Lung (tissue), 12 donors: Measurements from ENCODE around the gene C5AR1. TPM values are rescaled to one million over a fixed set of nuclear protein-coding genes. Genes with fewer than 3 reads are reported as not detected.

ENCODE experiments used
- ATAC-seq: fragments of 200-7000 bp; cut with Tn5 transposase; one replicate; pipeline ENCODE4 v1.9.1; 2020; ENCODE audit warnings: moderate number of reproducible peaks; ENCODE audit not compliant: insufficient read depth, low FRiP score
- DNase-seq, 3 donors: peaks; one replicate each; pipeline ENCODE4 v3.0.0-alpha.2; 2013 to 2017
- H3K27ac ChIP-seq, 2 donors: one replicate each; pipeline ENCODE4 v1.5.1; 2013; ENCODE audit warnings: mild to moderate bottlenecking in 2 of 2, moderate library complexity in 2 of 2, control low read depth in 1 of 2, inconsistent platforms in 1 of 2, low read depth in 1 of 2, low read length in 1 of 2
- H3K27me3 ChIP-seq, 3 donors: one replicate each; pipeline ENCODE4 v1.5.1; 2013; ENCODE audit warnings: low read length in 2 of 3; ENCODE audit not compliant: control insufficient read depth in 3 of 3, insufficient read depth in 3 of 3
- H3K36me3 ChIP-seq, 4 donors: one replicate each; pipeline ENCODE4 v1.5.1; 2013; ENCODE audit warnings: low read length in 4 of 4, mild to moderate bottlenecking in 1 of 4, moderate library complexity in 1 of 4; ENCODE audit not compliant: control insufficient read depth in 4 of 4, insufficient read depth in 4 of 4
- H3K4me1 ChIP-seq, 5 donors: one replicate each; pipeline ENCODE4 v1.5.1; 2013; ENCODE audit warnings: low read length in 5 of 5, mild to moderate bottlenecking in 2 of 5, moderate library complexity in 1 of 5; ENCODE audit not compliant: control insufficient read depth in 5 of 5, insufficient read depth in 5 of 5
- H3K4me3 ChIP-seq: one replicate; pipeline ENCODE4 v1.5.1; 2013; ENCODE audit warnings: mild to moderate bottlenecking, control low read depth, moderate library complexity
- H3K9ac ChIP-seq, 2 donors: one replicate each; pipeline ENCODE4 v1.5.1; 2013; ENCODE audit warnings: low read length in 2 of 2, control low read depth in 1 of 2; ENCODE audit not compliant: insufficient read depth in 1 of 2
- H3K9me3 ChIP-seq, 4 donors: one replicate each; pipeline ENCODE4 v1.5.1; 2013; ENCODE audit warnings: low read length in 3 of 4, mild to moderate bottlenecking in 1 of 4, moderate library complexity in 1 of 4; ENCODE audit not compliant: control insufficient read depth in 4 of 4, insufficient read depth in 3 of 4
- WGBS, 2 donors: extraction: QIAGEN DNeasy Blood & Tissue Kit; methylation state at CpG; one replicate each; pipeline ENCODE4 v1.1.7; 2013; 5-methylcytosine and 5-hydroxymethylcytosine counted together
- polyA plus RNA-seq, 2 donors: library from polyadenylated mRNA; stranded (reverse); fragments of 200-250 nt; gene quantifications; one replicate each; pipeline ENCODE4 v1.2.1, GENCODE V29; 2013
- total RNA-seq, 2 donors: library from RNA; depleted of rRNA in 1 of 2; stranded (reverse); fragments of >200 nt in 1 of 2; gene quantifications; one replicate each; pipeline ENCODE4 v1.2.1, GENCODE V29; 2014 to 2021
- TF ChIP-seq, protein P1 (sequence below): IDR thresholded peaks from 2 replicates; pipeline ENCODE4 v1.5.1; 2012; ENCODE audit warnings: mild to moderate bottlenecking; ENCODE audit errors: control extremely low read depth, extremely low read depth
- donor health status: control.
- donor health status: control.
- donor health status: Bipolar disorder and iron deficiency.
- donor health status: healthy.
- donor health status: DM: yes; HTN: yes; CAD: no.

The C5AR1 gene
- total and polyA plus RNA-seq, 4 donors, result 9.4 to 156 (median 45.4) TPM

DNA sequence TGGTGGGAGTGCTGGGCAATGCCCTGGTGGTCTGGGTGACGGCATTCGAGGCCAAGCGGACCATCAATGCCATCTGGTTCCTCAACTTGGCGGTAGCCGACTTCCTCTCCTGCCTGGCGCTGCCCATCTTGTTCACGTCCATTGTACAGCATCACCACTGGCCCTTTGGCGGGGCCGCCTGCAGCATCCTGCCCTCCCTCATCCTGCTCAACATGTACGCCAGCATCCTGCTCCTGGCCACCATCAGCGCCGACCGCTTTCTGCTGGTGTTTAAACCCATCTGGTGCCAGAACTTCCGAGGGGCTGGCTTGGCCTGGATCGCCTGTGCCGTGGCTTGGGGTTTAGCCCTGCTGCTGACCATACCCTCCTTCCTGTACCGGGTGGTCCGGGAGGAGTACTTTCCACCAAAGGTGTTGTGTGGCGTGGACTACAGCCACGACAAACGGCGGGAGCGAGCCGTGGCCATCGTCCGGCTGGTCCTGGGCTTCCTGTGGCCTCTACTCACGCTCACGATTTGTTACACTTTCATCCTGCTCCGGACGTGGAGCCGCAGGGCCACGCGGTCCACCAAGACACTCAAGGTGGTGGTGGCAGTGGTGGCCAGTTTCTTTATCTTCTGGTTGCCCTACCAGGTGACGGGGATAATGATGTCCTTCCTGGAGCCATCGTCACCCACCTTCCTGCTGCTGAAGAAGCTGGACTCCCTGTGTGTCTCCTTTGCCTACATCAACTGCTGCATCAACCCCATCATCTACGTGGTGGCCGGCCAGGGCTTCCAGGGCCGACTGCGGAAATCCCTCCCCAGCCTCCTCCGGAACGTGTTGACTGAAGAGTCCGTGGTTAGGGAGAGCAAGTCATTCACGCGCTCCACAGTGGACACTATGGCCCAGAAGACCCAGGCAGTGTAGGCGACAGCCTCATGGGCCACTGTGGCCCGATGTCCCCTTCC is 10.5 kb downstream of the C5AR1 start:
- Histone ChIP-seq H3K27me3 (no peaks in the 10 kb centered on the region), H3K9ac (no peak overlapping the region), H3K27ac (no peak overlapping the region), H3K4me3 (no peak overlapping the region), H3K36me3 (peaks cover 0 to 7% (median 0%) of the 10 kb centered on the region in 4 donors), H3K4me1 (peaks cover 0 to 4% (median 0%) of the 10 kb centered on the region in 5 donors), H3K9me3 (no peaks in the 10 kb centered on the region)
- ATAC-seq (no peak), DNase-seq (no peak)
- WGBS, 2 donors, result 91 to 92% methylated on average over 46 of the region's 46 CpGs
- TF ChIP-seq, protein P1, sequence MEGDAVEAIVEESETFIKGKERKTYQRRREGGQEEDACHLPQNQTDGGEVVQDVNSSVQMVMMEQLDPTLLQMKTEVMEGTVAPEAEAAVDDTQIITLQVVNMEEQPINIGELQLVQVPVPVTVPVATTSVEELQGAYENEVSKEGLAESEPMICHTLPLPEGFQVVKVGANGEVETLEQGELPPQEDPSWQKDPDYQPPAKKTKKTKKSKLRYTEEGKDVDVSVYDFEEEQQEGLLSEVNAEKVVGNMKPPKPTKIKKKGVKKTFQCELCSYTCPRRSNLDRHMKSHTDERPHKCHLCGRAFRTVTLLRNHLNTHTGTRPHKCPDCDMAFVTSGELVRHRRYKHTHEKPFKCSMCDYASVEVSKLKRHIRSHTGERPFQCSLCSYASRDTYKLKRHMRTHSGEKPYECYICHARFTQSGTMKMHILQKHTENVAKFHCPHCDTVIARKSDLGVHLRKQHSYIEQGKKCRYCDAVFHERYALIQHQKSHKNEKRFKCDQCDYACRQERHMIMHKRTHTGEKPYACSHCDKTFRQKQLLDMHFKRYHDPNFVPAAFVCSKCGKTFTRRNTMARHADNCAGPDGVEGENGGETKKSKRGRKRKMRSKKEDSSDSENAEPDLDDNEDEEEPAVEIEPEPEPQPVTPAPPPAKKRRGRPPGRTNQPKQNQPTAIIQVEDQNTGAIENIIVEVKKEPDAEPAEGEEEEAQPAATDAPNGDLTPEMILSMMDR, result no peak

DNA sequence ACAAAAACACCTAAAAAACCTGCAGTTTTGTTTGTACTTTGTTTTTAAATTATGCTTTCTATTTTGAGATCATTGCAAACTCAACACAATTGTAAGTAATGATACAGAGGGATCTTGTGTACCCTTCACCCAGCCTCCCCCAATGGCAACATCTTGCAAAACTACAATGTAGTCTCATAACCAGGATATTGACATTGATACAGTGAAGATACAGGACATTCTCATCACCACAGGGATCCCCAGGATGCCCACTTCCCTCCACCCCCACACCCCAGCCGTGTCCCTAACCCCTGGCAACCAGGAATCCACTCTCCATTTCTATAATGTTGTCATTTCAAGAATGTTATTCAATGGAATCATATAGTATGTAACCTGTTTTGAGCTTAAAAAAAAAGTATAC is 12.0 kb downstream of the C5AR1 start:
- H3K9ac ChIP-seq, result no peak overlapping the region
- peaks cover 0 to 7% (median 0%) of the 10 kb centered on the region in 4 donors for H3K36me3 ChIP-seq
- TF ChIP-seq, protein P1, result no peak
- ATAC-seq (no peak), DNase-seq (no peak)
- H3K27ac ChIP-seq, result no peak overlapping the region
- no peaks in the 10 kb centered on the region for H3K27me3 ChIP-seq
- WGBS, 2 donors, result 82 to 83% methylated on average over 1 of the region's 1 CpG
- no peak overlapping the region for H3K4me3 ChIP-seq
- no peaks in the 10 kb centered on the region for H3K9me3 ChIP-seq
- H3K4me1 ChIP-seq, result peaks cover 0 to 4% (median 0%) of the 10 kb centered on the region in 5 donors

DNA sequence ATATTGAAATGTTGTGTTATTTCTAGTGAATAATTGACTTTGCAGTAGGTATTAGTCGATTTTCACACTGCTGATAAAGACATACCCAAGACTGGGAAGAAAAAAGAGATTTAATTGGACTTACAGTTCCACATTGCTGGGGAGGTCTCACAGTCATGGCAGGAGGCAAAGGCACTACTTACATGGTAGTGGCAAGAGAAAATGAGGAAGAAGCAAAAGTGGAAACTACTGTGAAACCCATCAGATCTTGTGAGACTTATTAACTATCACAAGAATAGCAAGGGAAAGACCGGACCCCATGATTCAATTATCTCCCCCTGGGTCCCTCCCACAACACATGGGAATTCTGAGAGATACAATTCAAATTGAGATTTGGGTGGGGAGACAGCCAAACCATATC is 12.4 kb downstream of the C5AR1 start:
- H3K9ac ChIP-seq, result no peak overlapping the region
- H3K36me3 ChIP-seq, result peaks cover 0 to 7% (median 0%) of the 10 kb centered on the region in 4 donors
- H3K4me3 ChIP-seq, result no peak overlapping the region
- TF ChIP-seq, protein P1, result no peak
- no peaks in the 10 kb centered on the region for H3K9me3 ChIP-seq
- no peak overlapping the region for H3K27ac ChIP-seq
- ATAC-seq, result no peak
- H3K4me1 ChIP-seq, result peaks cover 0 to 4% (median 0%) of the 10 kb centered on the region in 5 donors
- no peaks in the 10 kb centered on the region for H3K27me3 ChIP-seq
- WGBS, 2 donors, result 70 to 79% methylated on average over 2 of the region's 2 CpGs
- DNase-seq, result no peak
